ENCODE data around the gene RNF208.

DNA sequence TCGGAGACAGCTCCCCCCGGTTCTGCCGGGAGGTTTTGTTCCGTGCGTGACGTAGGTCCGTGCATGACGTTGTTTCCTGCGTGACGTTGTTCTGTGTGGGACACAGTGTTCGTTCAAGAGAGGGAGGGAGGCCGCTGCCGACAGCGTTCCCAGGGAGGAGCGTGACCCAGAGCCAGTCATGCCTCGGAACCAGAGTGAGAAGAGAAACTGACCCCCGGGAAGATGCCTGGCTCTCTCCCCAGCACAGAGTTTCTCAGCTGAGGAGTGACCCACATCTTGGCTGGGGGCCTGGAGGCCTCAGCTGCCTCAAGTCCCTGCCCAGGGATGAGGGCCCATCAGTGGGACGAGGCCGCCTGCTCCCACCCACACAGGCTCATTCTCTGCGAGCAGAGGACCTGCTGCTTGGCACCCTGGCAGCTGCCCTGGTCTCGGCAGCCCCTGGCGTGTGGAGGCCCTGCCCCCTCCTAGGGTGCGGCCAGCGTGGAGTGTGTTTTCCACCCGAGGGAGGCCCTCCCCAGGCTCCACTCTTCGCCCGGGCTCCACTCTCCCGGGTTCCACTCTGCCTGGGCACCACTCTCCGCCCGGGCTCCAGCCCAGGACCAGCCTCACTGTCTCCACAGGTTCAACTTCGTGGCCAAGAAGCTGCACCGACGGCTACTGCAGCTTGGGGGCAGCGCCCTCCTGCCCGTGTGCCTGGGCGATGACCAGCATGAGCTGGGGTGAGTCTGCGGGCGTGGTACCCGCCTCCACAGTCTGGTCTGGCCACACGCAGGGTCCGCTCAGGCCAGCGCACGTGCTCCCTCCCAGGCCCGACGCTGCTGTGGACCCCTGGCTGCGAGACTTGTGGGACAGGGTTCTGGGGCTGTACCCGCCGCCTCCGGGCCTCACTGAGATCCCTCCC, 8.6 kb downstream of the RNF208 start:
- TF ChIP-seq, protein P1, sequence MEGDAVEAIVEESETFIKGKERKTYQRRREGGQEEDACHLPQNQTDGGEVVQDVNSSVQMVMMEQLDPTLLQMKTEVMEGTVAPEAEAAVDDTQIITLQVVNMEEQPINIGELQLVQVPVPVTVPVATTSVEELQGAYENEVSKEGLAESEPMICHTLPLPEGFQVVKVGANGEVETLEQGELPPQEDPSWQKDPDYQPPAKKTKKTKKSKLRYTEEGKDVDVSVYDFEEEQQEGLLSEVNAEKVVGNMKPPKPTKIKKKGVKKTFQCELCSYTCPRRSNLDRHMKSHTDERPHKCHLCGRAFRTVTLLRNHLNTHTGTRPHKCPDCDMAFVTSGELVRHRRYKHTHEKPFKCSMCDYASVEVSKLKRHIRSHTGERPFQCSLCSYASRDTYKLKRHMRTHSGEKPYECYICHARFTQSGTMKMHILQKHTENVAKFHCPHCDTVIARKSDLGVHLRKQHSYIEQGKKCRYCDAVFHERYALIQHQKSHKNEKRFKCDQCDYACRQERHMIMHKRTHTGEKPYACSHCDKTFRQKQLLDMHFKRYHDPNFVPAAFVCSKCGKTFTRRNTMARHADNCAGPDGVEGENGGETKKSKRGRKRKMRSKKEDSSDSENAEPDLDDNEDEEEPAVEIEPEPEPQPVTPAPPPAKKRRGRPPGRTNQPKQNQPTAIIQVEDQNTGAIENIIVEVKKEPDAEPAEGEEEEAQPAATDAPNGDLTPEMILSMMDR (IDR thresholded peaks at IDR 0.05; ENCODE audit: low read length), result no peak
- no peak for TF ChIP-seq EZH2 (IDR thresholded peaks at IDR 0.05; ENCODE audit: borderline replicate concordance, low read length)
